ENCODE measurements around the gene RAPGEF4. TPM values are rescaled to one million over a fixed set of nuclear protein-coding genes. Genes with fewer than 3 reads are reported as not detected.

Gene RAPGEF4
- total RNA-seq, 1 experiment from 2014 or later = 1.4 TPM

- H3K23me2 ChIP-seq (ENCODE audit: insufficient read length, low read depth, low read length, poor library complexity, severe bottlenecking) = no peaks in the 10 kb centered on the region
- Mint-ChIP-seq H3K9me3 (no peaks in the 10 kb centered on the region), H3K36me3 (ENCODE audit: insufficient read depth in 1 of 3, low read depth in 3 of 3) (no peaks in the 10 kb centered on the region), H3K4me3 (no peak overlapping the region), H3K27me3 (ENCODE audit: low read depth) (no peaks in the 10 kb centered on the region), H3K27ac (no peak overlapping the region), H3K4me1 (peaks cover 0 to 4% of the 10 kb centered on the region in 2 experiments; a peak in 2 of 4 replicates)
- H3K4me1 ChIP-seq (ENCODE audit: insufficient read depth, low read length) = no peaks in the 10 kb centered on the region
- TF ChIP-seq CTCF (conservative IDR thresholded peaks at IDR 0.05) = no peak
- no peak overlapping the region for H3K9ac ChIP-seq (ENCODE audit: extremely low read depth, insufficient read length, low read length)
- H4K20me1 ChIP-seq (ENCODE audit: control insufficient read depth, insufficient read depth, insufficient read length) = no peaks in the 10 kb centered on the region
- no peaks in the 10 kb centered on the region for H3K79me2 ChIP-seq (ENCODE audit: insufficient read depth, low read length)
- H3K79me1 ChIP-seq (ENCODE audit: insufficient read depth, low read depth, low read length, poor library complexity, severe bottlenecking) = no peaks in the 10 kb centered on the region
- H4K91ac ChIP-seq (ENCODE audit: insufficient read length, low read depth, low read length) = no peak overlapping the region
- no peak overlapping the region for H4K8ac ChIP-seq (replicated peaks; ENCODE audit: insufficient read length, low read depth, low read length)
- H3K18ac ChIP-seq (ENCODE audit: insufficient read length, low read depth, low read length) = no peak overlapping the region
- no peak overlapping the region for H2BK15ac ChIP-seq (ENCODE audit: low read depth, low read length)
- H2BK20ac ChIP-seq (ENCODE audit: low read depth, low read length, poor library complexity, severe bottlenecking) = no peak overlapping the region
- no peaks in the 10 kb centered on the region for H3K27me3 ChIP-seq (ENCODE audit: insufficient read depth, low read length)
- no peak for DNase-seq
- no peak overlapping the region for H3T11ph ChIP-seq (ENCODE audit: low read length)
- no peak overlapping the region for H2AK5ac ChIP-seq (ENCODE audit: insufficient read length, low read length)
- no peak overlapping the region for H2AFZ ChIP-seq (ENCODE audit: low read length)
- H3K4ac ChIP-seq (ENCODE audit: low read depth, low read length) = no peak overlapping the region
- no peak overlapping the region for H2BK5ac ChIP-seq (ENCODE audit: insufficient read length, low read length)
- no CpG with 5 or more reads among the region's 10 CpGs for WGBS (ENCODE audit: extremely low coverage, insufficient read length, low lambda C conversion rate)
- no peak overlapping the region for H2BK120ac ChIP-seq (ENCODE audit: low read depth, low read length, poor library complexity, severe bottlenecking)
- H3K27ac ChIP-seq (ENCODE audit: insufficient read length, low read depth, low read length) = no peak overlapping the region
- no peak overlapping the region for H3K56ac ChIP-seq (ENCODE audit: insufficient read length, low read depth, low read length)
- no peaks in the 10 kb centered on the region for H3K9me3 ChIP-seq (ENCODE audit: control insufficient read depth, low read depth, low read length)
- no peak overlapping the region for H3K23ac ChIP-seq (ENCODE audit: insufficient read length, low read depth, low read length)
- no peak overlapping the region for H3K4me2 ChIP-seq (ENCODE audit: insufficient read depth, insufficient read length, low read length)
- no peak overlapping the region for H3K14ac ChIP-seq (ENCODE audit: insufficient read depth, low read length)
- H4K5ac ChIP-seq (ENCODE audit: insufficient read length, low read depth, low read length) = no peak overlapping the region
- H2BK12ac ChIP-seq (ENCODE audit: insufficient read length, low read depth, low read length) = no peak overlapping the region
Observed at GRCh38 chr2:173044686-173045085, 309.0 kb downstream of the RAPGEF4 start.
